Uterus (tissue), 2 donors: ENCODE results near the gene ATL3.

Source experiments
- POLR2A ChIP-seq, 2 donors: fragments of 450-650 bp; IDR thresholded peaks; one replicate each; pipeline ENCODE4 v1.6.1; 2016; ENCODE audit warnings: antibody characterized with exemption in 2 of 2, mild to moderate bottlenecking in 1 of 2, moderate library complexity in 1 of 2
- TF ChIP-seq, protein P1 (sequence below), 4 experiments: fragments of 200-600 bp in 2 of 4; fragments of 450-650 bp in 2 of 4; sonication (generic) in 2 of 4; IDR thresholded peaks; one replicate each; pipeline ENCODE4 v1.5.1; 2016 to 2019; ENCODE audit warnings: antibody characterized with exemption in 4 of 4, mild to moderate bottlenecking in 2 of 4, moderate library complexity in 1 of 4

GRCh38 chr11:63716046-63716445 lies 44.9 kb upstream of the ATL3 start:
- no peak for TF ChIP-seq POLR2A (IDR thresholded peaks at IDR 0.05)
- TF ChIP-seq, protein P1, sequence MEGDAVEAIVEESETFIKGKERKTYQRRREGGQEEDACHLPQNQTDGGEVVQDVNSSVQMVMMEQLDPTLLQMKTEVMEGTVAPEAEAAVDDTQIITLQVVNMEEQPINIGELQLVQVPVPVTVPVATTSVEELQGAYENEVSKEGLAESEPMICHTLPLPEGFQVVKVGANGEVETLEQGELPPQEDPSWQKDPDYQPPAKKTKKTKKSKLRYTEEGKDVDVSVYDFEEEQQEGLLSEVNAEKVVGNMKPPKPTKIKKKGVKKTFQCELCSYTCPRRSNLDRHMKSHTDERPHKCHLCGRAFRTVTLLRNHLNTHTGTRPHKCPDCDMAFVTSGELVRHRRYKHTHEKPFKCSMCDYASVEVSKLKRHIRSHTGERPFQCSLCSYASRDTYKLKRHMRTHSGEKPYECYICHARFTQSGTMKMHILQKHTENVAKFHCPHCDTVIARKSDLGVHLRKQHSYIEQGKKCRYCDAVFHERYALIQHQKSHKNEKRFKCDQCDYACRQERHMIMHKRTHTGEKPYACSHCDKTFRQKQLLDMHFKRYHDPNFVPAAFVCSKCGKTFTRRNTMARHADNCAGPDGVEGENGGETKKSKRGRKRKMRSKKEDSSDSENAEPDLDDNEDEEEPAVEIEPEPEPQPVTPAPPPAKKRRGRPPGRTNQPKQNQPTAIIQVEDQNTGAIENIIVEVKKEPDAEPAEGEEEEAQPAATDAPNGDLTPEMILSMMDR (IDR thresholded peaks at IDR 0.05) = no peak
